CD4-positive, alpha-beta T cell treated with Interleukin-4 for 4 hours (primary cell): ENCODE data around the gene ZNF213.
"Not testable (repeated sequence)": the region's sequence is repeated elsewhere in the genome, so short reads cannot be mapped to it uniquely, and the experiment has no call there.

Experiments used
- DNase-seq: peaks from one replicate; pipeline ENCODE4 v3.0.0-alpha.2; 2020

The ZNF213 gene

GRCh38 chr16:3148256-3149192, 13.7 kb downstream of the ZNF213 start:
- no peak for DNase-seq

DNA sequence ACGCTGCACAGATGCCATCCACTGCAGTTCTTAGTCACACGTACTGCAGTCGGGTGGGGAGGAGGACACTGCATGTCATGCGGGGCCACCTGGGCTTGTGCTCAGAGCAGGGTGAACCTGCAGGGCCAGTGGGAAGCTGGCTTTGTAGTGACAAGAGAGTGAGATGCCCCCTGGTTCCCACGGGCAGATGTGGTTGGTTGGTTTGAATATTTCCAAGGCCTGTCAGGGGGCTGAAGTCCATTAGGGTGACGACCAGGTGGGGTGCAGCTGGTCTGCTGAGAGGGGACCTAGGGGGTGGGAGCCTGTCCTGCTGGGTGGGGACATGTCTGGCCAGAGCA, 14.3 kb downstream of the ZNF213 start:
- no peak for DNase-seq

GRCh38 chr16:3149630-3150345, 15.0 kb downstream of the ZNF213 start:
- DNase-seq, result peak; percentile 44

GRCh38 chr16:3150346-3151218, 15.8 kb downstream of the ZNF213 start:
- DNase-seq, result peak; percentile 97

- no peak for DNase-seq
Observed at GRCh38 chr16:3152027-3152276, 17.1 kb downstream of the ZNF213 start.

DNA sequence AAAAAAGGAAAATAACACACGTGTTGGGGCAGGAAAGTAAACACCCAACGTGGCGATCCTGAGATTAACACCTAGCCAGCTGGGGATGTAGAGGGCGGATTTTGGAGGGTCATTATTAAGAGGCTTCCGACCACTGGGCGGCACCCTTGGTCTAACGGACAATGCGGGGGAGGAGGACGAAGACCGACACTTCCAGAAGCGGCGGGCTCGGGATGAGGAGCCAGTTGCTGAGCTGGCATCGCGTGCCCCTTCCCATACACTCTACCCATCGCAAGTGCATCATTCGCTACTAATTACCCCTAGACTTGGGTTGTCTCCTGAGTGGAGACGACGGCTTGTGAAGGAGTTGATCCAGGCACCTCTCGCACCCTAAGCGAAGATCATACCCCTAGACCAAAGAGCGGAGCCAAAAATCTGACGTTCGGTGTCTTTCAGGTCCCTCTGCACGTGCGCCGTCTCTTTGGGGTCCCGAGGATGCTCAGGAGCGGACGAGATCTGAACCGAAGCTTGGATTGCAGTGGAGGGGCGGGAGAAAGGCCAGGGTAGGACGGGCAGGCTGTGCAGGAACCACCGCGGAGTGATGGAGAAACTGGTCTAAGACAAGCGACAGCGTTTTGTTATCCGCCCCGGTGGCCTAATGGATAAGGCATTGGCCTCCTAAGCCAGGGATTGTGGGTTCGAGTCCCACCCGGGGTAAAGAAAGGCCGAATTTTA, 17.6 kb downstream of the ZNF213 start:
- peak; percentile 76 for DNase-seq

DNA sequence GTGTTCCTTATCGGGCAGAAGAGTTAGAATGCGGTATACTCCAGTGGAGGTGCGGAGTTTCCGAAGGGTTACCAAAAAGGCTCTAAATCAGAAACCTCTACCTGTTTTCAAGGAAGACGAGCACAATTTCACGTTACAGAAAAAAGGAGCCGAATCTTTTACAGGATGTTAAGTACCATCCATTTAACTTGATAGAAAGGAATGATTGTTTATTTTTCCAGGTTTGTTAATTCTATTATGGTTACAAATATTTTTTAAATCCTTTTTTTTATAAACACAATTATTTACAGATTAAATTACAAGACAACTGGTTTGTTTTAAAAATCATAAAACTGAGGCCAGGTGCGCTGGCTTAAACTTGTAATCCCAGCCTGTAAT, 18.2 kb downstream of the ZNF213 start:
- no peak for DNase-seq

GRCh38 chr16:3155181-3155580, 20.4 kb downstream of the ZNF213 start:
- DNase-seq, result no peak

DNA sequence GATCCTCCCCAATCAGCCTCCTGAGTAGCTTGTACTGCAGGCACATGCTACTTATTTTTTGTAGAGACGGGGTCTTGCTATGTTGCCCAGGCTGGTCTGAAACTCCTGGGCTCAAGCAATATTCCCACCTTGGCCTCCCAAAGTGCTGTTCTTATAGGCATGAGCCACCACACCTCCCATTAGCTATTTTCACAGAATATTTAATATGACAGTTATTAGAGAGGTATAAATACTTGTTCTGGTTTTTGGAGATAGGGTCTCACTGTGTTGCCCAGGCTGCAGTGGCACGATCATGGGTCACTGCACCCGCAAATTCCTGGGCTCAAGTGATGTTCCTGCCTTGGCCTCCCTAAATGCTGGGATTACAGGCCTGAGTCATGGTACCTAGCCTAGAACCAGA, 21.1 kb downstream of the ZNF213 start:
- no peak for DNase-seq

DNA sequence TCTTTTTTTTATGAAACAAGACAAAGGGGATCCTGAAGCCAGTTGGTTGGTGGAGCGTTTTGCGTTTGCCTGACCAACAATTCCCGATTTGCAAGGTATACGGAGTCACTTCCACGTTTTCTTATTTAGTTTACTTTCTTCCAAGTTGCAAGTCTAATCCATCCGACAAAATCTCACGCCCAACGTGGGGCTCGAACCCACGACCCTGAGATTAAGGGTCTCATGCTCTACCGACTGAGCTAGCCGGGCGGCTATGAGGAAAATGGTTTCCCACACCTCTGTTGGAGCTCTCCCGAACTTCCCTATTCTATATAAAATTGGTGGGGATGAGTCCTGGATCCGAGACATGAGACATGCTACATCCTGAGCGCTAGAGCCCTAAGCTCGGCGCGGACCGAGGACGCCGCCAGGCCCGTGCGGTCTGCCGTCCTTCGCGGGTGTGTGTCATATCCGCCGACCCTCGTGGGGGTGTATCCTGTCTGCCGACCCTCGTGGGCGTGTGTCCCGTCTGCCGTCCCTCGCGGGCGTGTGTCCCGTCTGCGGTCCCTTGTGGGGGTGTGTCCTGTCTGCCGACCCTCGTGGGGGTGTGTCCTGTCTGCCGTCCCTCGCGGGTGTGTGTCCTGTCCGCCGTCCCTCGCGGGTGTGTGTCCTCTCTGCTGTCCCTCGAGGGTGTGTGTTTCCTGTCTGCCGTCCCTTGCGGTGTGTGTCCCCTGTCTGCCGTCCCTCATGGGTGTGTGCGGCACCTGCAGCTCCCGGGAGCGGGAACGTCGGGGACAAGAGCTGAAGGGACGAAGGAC, 22.6 kb downstream of the ZNF213 start:
- peak; percentile 51 for DNase-seq

DNA sequence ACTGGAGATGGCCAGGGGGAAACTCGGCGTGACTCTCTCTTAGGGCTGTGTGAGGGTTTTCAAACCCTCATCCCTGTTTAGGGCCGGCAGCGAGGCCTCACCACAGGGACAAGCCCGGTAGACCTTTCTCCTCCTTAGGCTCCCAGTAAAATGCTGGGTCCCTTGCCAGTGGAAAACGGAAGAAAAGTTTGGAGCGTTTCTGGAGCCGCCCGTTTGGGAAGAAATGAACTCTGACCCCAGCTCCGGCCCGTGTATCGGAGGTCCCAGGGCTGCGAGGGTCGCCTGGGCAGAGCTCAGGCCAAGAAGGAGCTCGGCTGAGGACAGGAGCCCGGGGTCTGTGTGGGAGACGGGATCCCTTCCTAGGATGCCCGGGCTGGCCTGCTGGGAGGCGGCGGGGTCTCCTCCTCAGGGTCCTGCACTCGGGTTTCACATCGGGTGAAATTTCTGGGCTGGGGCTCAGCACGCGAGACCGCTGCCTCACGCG, 23.2 kb downstream of the ZNF213 start:
- no peak for DNase-seq

GRCh38 chr16:3158510-3159314, 23.9 kb downstream of the ZNF213 start:
- peak; percentile 96 for DNase-seq

DNA sequence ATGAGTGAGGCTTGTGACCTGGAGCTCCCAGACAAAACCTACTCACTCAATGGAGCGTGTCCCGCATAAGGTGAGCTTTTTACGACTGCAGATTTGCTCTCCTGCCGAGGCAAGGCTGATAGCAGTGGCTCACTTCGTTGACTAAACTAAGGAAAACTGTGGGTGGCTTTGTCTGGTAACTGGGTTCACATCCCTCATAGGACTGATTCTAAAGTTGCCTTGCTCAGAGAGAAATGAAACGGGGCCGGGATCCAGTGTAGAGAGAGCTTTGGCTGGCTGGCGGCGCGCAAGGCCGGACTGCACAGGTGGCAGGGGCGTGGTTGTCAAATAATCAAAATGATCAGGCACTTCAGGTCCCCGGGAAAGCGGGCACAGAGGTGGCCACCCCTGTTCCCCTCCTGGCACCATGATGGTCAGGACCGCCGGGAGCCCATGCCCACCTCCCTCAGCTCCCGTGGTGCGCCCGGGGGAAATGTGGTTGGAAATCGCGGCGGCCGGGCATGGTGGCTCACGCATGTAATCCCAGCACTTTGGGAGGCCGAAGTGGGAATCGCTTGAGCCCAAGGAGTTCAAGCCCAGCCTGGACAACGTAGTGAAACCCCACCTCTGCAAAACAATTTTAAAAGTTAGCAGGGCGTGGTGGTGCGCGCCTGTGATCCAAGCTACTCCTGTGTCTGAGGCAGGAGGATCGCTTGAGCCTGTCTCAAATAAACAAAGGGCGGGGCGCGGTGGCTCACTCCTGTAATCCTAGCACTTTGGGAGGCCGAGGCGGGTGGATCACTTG, 26.6 kb downstream of the ZNF213 start:
- no peak for DNase-seq

- DNase-seq, result no peak
Observed at GRCh38 chr16:3164121-3164991, 29.5 kb downstream of the ZNF213 start.

- no peak for DNase-seq
Observed at GRCh38 chr16:3165111-3165822, 30.4 kb downstream of the ZNF213 start.

DNA sequence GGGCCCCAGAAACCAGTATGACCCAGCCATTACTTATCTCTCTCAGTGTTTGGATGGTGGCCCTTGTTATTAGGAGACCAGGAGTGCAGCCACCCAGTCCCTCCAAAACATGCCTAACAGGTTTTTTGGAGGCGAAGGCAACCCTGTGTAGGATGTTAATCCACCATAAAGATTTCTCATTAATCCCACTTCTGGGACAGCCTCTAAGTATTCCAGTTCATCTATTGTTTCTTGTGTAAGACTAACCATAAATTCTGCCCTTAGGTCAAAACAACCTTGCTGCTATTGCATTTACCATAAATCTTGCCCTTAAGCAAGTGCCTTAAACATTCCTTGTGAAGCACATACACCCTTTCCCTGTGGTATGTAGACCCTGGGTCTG, 31.7 kb downstream of the ZNF213 start:
- no peak for DNase-seq

DNA sequence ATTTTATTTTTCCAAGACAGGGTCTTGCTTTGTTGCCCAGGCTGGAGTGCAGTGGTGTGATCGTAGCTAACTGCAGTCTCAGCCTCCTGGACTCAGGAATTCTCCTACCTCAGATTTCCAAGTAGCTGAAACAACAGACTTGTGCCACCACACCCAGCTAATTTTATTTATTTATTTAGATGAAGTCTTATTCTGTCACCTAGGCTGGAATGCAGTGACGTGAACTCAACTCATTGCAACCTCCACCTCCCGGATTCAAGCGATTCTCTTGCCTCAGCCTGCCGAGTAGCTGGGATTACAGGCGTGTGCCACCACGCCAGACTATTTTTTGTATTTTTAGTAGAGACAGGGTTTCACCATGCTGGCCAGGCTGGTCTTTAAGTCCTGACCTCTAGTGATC, 33.9 kb downstream of the ZNF213 start:
- not testable (repeated sequence) for DNase-seq

GRCh38 chr16:3170440-3171180, 35.8 kb downstream of the ZNF213 start:
- DNase-seq, result no peak
